Stimulated activated CD8-positive, alpha-beta memory T cell treated with anti-CD3 and anti-CD28 coated beads, Interleukin-7, amount 100 ng/mL, for 4 hours (primary cell): ENCODE data around the gene RLBP1.
A peak's percentile ranks its signal among the peaks of the same experiment; 100 is the strongest.

Source experiments
- DNase-seq, 2 donors: peaks; one replicate each; pipeline ENCODE4 v3.0.0-alpha.2; 2020; ENCODE audit warnings: low read depth in 2 of 2

Gene RLBP1

GRCh38 chr15:89178307-89178977 lies 42.9 kb downstream of the RLBP1 start:
- DNase-seq = no peak

- peak; percentile 24 to 29 for DNase-seq
Observed at GRCh38 chr15:89177633-89178306, 43.6 kb downstream of the RLBP1 start.

GRCh38 chr15:89177116-89177515 lies 44.3 kb downstream of the RLBP1 start:
- no peak for DNase-seq

GRCh38 chr15:89175617-89176191 lies 45.7 kb downstream of the RLBP1 start:
- DNase-seq = no peak

GRCh38 chr15:89174476-89174875 lies 46.9 kb downstream of the RLBP1 start:
- no peak for DNase-seq

GRCh38 chr15:89172921-89173320 lies 48.5 kb downstream of the RLBP1 start:
- no peak for DNase-seq

GRCh38 chr15:89171136-89172072 lies 50.0 kb downstream of the RLBP1 start:
- DNase-seq = no peak

GRCh38 chr15:89170364-89170763 lies 51.0 kb downstream of the RLBP1 start:
- no peak for DNase-seq

GRCh38 chr15:89168316-89168833 lies 53.0 kb downstream of the RLBP1 start:
- DNase-seq = no peak

- DNase-seq = peak; percentile 30 to 52
Observed at GRCh38 chr15:89167267-89168176, 53.9 kb downstream of the RLBP1 start.

- no peak for DNase-seq
Observed at GRCh38 chr15:89165677-89166076, 55.7 kb downstream of the RLBP1 start.

- no peak for DNase-seq
Observed at GRCh38 chr15:89164712-89165211, 56.6 kb downstream of the RLBP1 start.

- no peak for DNase-seq
Observed at GRCh38 chr15:89163271-89164055, 57.9 kb downstream of the RLBP1 start.

- no peak for DNase-seq
Observed at GRCh38 chr15:89161666-89162065, 59.7 kb downstream of the RLBP1 start.
